ENCODE results near the gene CLDN1.

- TF ChIP-seq CTCF (IDR thresholded peaks at IDR 0.05; ENCODE audit: low read length) = no peak
- no peak for TF ChIP-seq EZH2 (optimal IDR thresholded peaks at IDR 0.05; ENCODE audit: low read depth, low read length)
Measured at GRCh38 chr3:190356246-190356645, 34.0 kb upstream of the CLDN1 start.

All from MM.1S (cell line).